Stimulated activated CD8-positive, alpha-beta memory T cell treated with anti-CD3 and anti-CD28 coated beads, Interleukin-12 subunit alpha, Interleukin-12 subunit beta, amount 100 ng/mL, for 24 hours (primary cell): ENCODE data around the gene MAGEA9.
"Not testable (repeated sequence)": the region's sequence is repeated elsewhere in the genome, so short reads cannot be mapped to it uniquely, and the experiment has no call there.

Experiments used
- DNase-seq: peaks from one replicate; pipeline ENCODE4 v3.0.0-alpha.2; 2020; ENCODE audit errors: extremely low read depth

The MAGEA9 gene, protein sequence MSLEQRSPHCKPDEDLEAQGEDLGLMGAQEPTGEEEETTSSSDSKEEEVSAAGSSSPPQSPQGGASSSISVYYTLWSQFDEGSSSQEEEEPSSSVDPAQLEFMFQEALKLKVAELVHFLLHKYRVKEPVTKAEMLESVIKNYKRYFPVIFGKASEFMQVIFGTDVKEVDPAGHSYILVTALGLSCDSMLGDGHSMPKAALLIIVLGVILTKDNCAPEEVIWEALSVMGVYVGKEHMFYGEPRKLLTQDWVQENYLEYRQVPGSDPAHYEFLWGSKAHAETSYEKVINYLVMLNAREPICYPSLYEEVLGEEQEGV

DNA sequence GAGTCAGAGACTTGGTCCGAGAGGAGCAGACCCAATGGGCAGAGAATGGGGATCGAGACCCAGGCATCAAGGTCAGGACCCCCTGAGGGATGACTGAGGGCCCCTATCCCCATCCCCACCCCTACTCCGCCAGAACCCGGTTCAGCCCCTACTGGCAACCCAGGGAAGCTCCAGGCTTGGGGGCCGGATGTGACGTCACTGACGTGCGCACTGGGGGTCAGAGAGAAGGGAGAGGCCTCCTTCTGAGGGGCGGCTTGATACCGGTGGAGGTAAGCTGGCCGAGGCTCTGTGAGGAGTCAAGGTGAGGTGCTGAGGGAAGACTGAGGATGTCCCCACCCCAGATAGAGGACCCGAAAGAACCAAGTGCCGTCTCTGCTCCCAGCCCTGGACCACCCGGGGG lies at the start of gene MAGEA9:
Gene MAGEA9, plus strand, starts transcription at position 204 of the 400 bp plus-strand sequence. CDS start 4,281 bp downstream, outside the sequence.
- not testable (repeated sequence) for DNase-seq

GRCh38 chrX:149742269-149742668 lies 39.5 kb upstream of the MAGEA9 start:
- DNase-seq = not testable (repeated sequence)

DNA sequence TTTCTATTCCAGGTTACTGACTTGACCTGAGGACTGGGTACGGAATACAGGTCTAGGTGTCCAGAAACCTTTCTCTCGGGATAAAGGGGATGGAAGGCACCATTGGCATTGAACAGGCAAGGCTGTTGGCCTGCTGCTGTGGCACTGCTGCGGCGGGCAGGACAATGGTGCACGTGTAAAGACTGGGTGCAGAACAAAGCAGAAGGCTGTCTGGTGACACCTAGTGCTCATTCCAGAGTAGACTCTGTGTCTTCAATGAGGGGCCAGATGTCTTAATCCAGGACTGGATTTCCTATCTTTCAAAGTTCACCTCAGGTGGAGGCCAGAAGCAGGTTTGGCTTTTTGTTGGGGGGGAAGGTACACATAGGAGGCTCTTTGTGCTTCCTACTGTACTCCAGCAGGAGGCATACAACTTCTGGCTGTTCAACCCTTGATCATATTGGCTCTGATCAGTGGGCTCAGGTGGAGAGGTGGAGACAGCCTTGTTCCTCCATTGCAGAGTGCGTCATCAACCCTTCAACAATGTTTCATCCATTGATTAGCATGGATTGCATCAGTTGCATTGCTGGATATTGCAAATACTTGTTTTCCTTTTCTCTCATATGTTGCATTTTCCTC lies 35.2 kb upstream of the MAGEA9 start:
- not testable (repeated sequence) for DNase-seq

DNA sequence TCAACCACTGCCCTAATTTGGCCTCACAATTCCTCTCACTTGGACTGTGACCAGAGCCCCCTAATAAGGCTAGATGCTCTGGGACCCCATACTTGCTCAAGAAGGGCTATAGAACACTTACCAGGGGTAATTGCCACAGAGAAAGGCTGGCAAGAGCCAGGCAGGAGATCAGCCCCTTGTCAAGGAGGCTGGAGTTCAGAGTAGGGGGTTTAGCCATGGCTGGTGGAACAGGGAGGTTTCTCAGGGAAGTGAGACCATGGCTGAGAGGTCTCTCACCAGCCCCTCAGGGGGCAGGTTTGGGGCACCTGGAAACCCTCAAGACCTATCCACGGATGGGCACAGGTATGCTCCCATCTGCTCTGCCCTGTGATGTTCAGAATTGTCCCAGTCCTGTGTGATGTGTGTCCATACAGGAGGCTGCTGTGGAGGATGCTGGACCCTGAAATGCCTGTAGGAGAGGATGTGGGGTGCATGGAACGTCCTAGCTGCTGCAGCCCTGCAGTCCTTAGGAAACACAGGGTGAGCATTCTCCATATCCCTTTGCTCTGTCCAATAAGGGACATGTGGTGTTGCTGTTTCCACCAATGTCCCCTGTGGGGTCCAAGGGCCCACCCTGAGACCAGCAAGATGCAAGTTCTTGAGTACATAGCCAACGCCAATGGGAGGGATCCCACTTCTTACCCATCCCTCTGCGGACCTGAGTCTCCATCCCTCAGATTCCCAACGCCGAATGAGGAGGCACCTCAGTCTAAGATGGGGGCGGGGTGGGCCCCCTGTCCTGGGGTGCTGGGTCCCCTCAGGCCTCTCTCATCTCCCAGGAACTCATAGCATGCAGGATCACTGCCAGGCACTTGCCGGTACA lies 24.3 kb upstream of the MAGEA9 start:
- DNase-seq = no peak

DNA sequence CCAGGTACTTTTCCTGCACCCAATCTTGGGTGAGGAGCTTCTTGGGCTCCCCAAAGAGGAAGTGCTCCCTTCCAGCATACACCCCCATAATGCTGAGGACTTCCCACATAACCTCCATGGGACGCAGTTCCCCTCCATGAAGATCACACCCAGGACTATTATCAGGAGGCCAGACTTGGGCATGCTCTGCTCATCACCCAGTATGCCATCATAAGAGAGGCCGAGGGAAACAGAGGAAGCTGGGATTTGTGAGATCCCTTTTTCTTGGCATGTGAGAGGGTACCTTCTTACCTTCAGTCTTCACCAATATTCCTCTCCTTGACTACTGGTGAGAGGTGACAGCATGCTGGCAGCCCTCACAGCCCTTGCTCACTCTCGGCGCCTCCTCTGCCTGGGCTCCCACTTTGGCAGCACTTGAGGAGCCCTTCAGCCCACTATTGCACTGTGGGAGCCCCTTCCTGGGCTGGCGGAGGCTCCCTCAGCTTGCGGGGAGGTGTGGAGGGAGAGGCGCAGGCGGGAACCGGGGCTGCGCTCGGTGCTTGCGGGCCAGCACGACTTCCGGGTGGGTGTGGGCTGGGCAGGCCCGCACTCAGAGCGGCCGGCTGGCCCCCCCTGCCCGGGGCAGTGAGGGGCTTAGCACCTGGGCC lies 23.5 kb upstream of the MAGEA9 start:
- DNase-seq = no peak

DNA sequence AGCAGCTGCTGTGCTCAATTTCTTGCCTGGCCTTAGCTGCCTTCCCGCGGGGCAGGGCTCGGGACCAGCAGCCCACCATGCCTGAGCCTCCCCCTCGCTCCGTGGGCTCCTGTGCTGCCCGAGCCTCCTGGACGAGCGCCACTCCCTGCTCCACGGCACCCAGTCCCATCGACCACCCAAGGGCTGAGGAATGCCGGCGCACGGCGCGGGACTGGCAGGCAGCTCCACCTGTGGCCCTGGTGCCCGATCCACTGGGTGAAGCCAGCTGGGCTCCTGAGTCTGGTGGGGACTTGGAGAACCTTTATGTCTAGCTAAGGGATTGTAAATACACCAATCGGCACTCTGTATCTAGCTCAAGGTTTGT lies 23.0 kb upstream of the MAGEA9 start:
- DNase-seq = not testable (repeated sequence)

- no peak for DNase-seq
Observed at GRCh38 chrX:149759824-149760223, 21.9 kb upstream of the MAGEA9 start.

DNA sequence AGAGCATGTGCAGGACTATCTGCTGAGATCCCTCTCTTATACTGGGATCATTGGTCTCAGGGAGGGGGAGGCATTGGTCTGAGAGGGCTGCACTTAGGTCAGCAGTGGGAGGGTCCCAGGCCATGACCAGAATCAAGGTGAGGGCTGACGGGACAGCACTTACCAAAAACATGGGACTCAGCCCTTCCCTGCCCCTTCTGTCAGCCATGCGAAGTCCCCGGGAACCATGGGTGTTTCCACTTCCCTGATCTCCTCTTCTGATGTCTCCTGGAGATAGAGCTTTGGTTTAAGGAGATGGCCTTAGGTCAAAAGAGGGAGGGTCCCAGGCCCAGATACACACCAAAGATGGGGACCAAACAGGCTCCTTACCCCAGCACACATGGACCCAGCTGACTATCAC lies 20.8 kb upstream of the MAGEA9 start:
- no peak for DNase-seq

- not testable (repeated sequence) for DNase-seq
Observed at GRCh38 chrX:149761858-149762674, 19.7 kb upstream of the MAGEA9 start.

DNA sequence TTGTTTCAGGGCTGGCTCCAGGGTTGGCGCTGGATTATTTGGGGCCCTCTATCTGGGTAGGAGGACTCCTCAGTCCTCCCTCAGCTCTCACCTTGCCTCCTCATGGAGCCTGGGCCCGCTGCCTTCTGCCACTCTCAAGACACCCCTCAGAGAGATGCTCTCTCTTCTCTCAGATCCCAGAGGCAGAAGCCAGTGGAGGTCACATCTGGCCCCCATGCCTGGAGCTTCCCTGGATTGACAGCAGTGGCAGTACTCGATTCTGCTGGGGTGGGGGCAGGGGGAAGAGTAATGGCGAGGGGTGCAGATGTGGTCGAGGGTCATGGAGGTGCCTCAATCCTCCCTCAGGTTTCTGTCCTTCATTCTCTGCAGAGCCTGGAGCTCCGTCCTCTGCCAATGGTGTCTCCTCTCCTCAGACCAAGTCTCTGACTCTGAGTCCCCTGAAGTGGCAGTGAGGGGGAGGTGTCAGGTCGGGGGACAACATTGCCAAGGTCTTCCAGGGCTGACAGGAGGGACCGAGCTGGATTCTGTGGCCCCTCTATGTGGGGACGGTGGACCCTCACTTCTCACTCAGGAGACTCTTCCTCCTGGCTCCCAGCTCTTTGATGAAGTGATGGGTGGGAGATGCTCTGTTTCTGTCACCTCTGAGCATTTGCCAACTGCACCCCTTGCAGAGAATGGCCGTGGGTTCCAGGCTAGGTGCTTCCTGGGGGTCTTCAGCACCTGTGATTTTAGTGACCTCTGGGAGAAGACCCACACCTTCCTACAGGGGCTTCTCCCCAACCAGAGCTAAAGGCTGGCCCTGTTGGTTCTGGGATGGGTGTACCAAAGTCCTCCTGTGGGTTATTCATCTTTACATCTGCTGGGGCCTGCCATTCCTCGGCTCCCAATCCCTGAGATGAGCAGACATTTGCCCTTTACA lies 18.8 kb upstream of the MAGEA9 start:
- DNase-seq = no peak

GRCh38 chrX:149770344-149770743 lies 11.4 kb upstream of the MAGEA9 start:
- not testable (repeated sequence) for DNase-seq

- DNase-seq = not testable (repeated sequence)
Observed at GRCh38 chrX:149773026-149773425, 8.7 kb upstream of the MAGEA9 start.

- not testable (repeated sequence) for DNase-seq
Observed at GRCh38 chrX:149773768-149774167, 8.0 kb upstream of the MAGEA9 start, which contains the start of gene HSFX1. Gene HSFX1, plus strand, starts transcription at chrX:149774068. Its CDS starts 614 bp downstream, at chrX:149774682.

DNA sequence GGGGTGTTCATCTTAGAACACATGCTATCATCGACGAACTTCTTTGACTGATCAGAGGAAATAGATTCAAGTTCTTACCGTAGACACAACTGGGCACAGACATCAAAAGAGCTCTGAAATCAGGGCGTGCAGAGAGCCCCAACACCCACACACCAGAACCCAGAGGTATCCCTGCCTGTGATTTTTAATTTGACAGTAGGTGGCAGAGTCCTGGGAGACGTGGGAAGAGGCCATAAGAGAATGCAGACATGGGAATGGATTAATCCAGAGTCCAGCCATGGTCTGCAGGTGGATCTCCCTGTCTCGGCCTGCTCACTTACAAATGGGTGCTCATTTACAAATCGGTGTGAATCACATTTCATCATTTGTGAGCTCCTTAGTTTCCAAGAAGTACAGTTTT lies 3.7 kb upstream of the MAGEA9 start:
- not testable (repeated sequence) for DNase-seq

DNA sequence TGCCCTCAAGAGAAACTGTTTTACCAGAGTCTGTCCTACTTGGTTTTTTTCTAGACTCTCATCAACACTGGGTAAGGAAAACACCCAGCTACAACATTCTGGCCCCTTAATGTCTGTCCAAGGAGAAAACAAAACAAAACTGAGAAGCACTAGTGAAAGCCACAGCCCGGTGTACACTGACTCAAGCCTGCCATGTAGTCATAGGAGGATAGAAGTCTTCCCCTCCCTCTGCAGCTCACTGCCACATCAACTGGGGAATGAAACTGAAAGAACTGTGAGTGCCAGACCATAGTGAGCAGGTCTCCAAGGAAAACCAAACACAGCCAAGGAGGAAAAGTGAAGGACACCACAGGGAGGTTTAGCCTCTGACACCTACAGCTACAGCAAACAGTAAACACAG lies 13.8 kb downstream of the MAGEA9 start:
- not testable (repeated sequence) for DNase-seq

- no peak for DNase-seq
Observed at GRCh38 chrX:149799095-149799714, 17.5 kb downstream of the MAGEA9 start.

- no peak for DNase-seq
Observed at GRCh38 chrX:149799938-149800337, 18.2 kb downstream of the MAGEA9 start.

DNA sequence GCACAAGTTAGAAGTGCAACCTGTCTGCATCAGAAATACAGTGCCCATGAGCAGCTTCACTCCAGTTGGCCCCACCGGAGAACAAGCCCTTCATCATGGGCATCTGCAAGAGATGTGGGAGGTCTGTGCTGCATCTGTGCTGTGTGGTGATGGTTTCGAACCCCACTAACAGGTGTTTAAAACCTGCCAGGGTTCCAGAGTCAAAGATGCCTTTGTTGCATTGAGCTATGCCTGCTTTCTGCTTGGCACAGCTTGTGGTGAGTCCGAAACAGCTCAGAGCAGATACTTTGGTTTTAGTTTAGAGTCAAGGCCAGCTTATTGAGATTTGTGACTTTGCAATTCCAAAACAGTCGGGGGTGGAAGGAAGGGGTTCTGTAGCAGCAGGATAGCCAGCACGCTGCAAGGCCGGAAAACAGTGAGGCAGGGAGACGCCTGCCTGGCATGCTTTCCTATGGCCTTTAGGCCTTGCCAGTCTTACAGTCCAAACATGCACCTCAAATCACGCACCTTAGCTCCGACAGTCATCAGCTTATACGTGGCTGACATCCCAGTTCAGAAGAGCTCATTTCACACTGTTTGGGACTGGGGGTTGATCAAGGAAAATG lies 21.8 kb downstream of the MAGEA9 start:
- DNase-seq = no peak

GRCh38 chrX:149804102-149804501 lies 22.4 kb downstream of the MAGEA9 start:
- DNase-seq = no peak
